HG02678 (cell line): Measurements from ENCODE around the gene ZFAND3.

Experiments used
- ATAC-seq: cut with Tn5 transposase; IDR thresholded peaks from one replicate; pipeline ENCODE4 v1.9.1; 2021; ENCODE audit warnings: mild to moderate bottlenecking, moderate library complexity; ENCODE audit not compliant: unreplicated experiment

The ZFAND3 gene, protein sequence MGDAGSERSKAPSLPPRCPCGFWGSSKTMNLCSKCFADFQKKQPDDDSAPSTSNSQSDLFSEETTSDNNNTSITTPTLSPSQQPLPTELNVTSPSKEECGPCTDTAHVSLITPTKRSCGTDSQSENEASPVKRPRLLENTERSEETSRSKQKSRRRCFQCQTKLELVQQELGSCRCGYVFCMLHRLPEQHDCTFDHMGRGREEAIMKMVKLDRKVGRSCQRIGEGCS

DNA sequence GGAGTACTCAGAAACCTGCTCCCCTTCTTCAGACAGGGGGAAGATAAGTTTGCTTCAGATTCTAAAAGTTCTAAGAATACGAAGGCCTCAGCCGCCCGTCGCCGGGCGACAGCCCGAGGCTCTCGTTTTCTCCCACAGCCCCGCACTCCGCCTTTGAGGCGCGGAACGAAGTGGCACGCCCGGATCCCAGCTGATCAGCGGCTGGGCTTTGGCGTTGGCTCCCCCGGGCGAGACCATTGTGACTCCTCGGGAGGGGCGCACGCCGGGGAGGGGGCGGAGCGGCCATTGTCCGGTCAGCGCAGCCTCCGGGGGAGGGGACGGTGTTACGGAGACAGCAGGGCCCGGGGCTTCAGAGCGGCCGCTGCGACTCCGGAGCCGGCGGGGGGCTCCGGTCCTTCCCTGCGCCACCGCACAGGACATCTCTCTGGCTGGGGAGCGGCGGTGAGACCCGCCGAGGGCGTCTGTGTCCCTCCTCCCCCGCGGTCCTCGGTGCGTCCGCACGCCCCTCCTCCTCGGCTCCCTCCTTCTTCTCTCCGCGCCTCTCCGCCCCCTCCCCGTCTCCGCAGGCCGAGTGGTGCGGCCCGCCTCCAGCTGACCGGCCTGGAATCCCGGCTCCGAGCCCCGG lies at the start of gene ZFAND3:
Gene ZFAND3, plus strand, starts transcription at position 551 of the 625 bp plus-strand sequence. CDS start 219 bp downstream, outside the sequence.
- ATAC-seq: peak; percentile 81

DNA sequence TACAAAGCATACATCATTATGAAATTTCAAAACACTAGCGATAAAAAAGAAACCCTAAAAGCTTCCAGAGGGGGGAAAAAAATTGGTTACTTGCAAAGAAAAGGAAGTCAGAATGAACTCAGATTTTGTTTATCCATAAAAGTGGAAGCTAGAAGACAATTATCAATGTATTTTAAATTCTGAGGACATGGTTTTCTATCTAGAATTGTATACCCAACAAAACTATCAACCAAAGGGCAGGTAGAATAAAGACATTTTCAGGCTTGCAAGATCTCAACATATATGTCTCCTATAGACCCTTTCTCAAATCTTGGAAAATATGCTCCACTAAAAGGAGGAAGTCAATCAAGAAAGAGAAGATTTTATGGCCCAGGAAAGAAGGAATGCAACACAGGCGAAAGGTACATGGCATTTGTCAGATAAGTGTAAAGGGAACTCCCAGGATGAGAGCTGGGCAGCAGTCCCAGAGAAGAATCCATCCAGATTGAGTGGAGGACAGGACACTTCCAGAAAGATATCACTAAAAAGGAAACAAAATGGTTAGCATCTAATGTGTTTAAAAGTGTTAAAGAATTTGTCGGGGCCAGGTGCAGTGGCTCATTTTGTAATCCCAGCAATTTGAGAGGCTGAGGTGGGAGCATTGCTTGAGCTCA lies 45.4 kb upstream of the ZFAND3 start:
- no peak for ATAC-seq

DNA sequence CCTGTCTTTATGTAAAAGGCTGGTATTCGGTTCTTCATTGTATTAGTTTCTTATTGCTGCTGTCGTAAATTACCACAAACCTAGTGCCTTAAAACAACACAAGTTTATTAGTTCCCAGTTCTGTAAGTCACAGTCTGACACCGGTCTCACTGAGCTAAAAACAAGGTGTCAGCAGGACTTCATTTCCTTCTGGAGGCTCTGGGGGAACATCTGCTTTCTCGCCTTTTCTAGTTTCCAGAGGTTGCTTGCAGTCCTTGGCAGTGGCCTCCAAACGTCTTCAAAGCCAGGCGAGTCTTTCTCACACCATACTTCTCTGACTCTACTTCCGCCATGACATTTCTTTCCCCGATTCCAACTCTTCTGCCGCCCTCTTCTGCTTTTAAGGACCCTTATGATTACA lies 43.0 kb upstream of the ZFAND3 start:
- no peak for ATAC-seq

DNA sequence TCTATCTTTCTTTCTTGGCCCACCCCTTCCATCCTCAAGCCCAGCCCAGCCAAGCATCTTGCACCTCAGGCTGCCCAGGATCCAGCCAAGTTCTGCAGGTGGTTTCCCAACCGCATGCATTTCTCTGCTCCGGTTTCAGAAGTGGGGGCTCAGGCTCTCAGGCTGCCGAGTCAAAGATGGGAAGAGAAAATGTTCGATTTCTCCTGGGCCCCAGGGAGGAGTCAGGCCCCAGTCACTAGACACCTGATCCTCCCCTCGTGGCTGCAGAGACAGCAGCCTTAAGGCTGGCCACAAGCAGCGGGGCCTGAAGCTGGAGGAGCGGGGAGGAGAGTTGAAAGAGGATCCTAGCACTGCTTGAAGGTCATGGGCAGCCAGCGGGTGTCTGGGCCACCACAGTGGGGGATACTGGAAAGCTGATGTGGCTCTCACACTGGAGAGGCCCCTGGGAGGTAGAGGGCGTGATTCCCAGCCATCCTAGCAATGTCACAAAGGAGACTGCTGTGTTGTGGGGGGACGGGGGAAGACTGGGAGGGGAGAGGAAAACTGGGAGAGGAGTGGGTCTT lies 42.2 kb upstream of the ZFAND3 start:
- ATAC-seq: peak; percentile 56

DNA sequence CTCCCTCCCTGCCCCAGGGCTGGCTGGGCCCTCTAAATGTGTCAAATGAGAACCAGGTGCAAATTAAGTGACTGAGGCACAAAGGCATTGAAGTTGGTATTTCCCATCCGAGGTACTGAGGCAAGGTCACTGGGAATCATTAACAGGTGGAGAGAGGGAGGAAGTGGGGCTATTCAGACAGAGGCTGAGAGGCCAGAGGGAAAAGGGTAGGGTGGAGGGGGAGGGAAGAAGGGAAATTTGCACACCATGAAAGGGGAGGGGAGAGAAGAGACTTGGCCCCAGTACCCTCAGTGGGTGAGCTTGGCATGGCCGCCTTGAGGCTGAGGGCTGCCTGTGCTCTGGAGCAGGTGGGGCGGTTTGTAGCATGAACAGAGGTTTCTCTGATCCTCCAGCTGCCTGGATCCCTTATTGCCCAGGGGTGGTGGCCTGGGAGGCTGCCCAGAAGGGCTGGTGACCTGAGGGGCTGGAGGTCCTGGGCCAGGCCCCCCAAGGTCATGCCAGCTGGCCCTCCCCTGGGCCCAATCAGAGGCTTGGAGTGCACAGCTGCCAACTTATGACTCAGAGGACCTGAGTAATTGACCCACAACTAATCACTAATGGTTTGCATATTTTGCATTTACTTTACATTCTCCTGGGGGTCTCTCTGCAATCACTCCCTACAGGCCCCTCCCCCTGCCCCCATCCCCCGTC lies 40.3 kb upstream of the ZFAND3 start:
- no peak for ATAC-seq

DNA sequence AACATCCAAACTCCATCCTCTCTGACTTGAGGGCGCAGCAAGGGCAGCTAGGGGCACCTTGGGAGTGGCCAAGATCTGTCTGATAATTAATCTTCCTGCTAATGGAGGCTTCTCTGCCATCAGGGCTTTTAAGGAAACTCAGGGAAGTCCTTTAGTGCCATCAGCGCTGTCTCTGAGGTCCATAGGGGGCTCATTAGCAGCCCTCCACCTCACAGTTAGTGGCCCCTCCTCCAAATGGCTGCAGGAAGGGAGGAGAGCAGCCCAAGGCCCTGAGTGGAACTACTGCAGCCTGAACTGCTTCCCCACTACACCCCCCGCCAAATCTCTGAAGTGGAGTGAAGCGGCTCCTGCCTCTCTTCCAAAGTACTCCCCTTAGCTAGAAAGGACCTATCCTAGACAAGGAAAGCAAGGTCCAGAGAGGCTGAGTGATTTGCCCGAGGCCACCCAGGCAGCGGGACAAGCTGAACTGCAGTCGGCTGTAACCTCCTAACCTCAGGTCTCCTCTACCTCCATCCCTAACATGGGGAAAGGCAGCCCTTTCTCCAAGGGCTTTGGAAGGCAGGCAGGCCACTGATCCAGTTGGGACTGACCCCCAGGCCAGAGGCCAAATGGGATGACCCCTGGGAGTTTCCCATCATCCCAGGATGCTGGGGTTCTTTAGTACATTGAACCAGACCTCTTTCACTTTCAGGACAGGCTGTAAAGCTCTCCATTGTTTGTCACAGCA lies 39.5 kb upstream of the ZFAND3 start:
- ATAC-seq: no peak

DNA sequence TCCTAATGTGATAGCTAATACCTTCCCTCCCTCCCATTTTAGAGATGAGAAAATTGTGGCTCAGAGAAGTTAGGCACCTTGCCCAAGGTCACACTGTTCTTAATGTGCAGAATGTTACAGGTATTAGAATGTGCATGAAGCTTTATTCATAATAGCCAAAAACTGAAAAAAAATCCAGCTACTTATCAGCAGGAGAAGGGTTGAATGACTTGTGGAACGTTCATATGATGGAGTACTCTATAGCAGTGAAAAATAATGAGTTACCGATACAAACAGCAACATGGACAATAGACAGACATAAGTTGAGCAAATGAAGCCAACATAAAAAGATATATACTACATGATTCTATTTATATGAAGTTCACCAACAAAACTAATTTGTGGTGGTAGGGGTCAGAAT lies 37.7 kb upstream of the ZFAND3 start:
- ATAC-seq: no peak

DNA sequence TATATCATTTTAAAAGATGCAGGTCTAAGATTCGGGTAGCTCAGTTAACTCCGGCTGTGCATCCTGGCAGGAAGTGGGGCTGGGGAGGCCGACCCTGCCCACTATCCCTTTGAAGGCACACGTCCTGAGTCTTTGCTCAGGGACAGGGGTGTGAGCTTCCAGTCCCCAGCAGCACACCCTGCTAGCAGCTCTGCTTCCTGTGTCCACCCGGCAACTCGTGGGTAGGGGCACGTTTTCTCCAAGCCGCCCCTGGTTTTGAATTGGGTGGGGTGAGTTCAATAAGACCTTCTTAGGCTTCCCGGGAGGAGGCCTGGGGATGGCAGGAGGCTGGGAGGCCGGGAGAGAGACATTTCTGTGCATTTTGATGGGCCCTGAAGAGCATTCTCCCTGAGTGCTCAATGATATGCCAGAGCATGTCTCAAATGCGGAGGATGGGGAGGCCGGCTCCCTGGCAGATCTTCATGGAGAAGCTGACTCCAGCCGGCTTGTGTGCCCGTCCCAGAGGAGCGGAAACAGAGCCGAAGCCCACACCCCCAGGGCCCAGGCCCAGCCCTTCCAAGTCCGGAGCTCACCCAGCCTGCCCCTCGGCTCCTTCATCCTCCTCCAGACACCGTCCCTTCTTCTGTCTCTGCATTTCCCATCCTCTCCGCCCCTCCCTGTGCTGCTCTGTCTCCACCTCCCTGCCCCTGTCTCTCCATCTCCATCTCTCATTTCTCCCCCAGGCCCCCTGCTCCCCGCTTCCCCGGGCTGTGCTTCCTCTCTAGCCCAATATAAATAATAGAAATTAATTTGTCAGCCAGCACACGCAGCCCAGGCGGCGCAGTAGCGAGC lies 36.3 kb upstream of the ZFAND3 start:
- ATAC-seq: peak; percentile 35

DNA sequence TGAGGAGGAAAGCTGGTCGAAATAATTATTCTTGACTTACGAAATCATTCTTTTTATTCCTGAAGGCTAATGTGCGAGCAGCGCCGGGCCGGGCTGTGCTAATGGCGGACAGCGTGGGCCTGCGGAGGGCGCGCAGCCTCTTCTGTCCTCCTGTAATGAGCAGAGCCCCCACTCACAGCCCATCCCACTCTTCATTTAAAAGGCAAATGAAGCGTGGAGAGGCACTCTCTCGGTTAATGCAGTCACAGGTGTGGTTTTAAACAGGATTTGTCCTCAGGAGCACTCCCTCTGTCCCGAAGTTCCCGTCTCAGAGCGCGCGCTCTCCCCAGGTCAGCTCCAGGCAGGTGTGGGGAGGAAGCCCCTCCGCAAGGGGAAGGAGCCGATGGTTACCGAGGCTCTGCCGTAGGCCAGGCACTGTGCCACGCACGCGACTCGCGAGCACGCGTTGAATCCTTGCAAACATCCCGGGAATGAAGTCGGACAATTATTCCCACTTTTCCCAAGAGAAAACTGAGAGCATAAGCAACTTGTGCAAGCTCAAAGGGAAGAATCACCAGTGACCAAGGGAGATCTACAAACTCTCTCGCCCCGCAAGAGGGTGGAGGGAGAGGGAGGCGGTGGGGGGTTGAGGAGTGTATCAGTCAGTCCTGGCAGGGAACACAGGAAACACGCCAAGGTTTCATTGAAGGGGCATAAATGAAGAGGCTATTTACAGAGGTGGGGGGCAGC lies 35.5 kb upstream of the ZFAND3 start:
- peak; percentile 50 for ATAC-seq

DNA sequence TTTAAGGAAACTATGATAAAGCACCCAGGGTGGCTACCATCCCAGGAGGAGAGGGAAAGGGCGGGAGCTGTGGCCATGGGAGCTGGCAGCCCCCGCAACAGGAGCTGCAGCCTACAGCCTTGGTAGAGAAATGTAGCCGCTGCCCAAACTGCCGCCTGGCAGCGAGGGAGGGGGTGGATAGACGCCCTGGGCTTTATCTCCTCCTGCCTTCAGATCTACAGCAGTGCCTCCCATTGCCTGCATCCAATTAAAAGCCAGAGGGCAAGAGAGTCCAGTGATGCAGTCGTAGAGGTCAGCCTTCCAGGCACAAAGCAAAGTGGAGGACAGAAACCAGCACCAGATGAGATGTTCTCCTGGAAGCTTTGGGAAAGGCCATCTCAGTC lies 35.0 kb upstream of the ZFAND3 start:
- ATAC-seq: no peak

DNA sequence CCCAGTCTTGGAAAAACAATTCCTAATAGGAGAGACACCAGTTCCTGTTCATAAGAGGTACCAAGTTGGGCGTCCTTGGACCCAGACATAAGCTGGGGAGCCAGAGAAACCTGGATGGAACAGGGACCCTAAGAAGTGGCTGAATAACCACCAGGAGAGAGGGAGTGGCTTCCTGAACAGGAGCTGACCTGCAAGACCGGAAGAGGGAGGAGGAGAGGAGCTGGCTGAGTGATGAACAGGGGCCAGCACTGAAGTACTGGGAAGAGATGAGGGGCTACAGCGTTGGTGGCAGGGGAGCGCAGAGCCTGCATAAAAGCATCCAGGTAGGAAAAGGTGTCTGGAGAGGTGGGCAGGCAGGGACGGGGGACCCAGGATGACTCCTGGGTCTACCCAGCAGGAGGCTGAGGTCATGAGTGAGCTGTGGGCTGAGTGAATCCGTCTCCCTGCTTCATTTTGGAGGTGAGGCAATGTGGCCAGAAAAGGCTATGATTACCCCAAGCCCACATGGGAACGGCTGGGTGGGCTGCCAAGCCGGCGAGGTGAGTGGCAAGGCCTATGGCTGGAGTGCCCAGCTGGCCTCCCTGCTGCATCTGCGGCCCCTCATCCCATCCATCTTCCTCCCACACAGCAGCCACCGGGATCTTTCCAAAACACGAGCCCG lies 34.4 kb upstream of the ZFAND3 start:
- no peak for ATAC-seq

DNA sequence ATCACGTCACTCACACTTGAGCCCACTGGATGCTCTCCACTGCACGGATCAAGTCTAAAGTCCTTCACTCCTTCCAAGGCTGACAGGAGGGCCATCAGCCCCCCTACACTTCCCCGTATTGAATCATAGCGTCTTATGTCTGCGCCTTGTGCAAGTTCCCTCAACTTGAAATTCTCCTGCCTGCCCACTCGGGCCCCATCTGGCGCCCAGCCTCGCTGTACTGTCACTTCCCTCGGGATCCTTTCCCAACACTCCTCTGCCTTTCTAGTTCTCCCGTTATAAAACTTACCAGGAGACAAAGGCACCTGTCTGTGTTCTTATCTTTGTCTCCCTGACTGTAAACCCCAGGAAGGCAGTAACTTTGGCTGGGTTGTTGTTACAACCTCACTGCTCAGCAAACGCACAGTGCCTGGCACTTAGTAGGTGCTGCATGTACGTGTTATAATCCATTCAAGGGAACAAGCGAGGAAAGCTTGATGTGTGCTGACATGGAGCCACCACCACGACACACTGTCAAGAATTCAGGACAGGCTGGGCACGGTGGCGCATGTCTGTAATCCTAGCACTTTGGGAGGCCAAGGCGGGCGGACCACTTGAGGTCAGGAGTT lies 33.8 kb upstream of the ZFAND3 start:
- no peak for ATAC-seq

DNA sequence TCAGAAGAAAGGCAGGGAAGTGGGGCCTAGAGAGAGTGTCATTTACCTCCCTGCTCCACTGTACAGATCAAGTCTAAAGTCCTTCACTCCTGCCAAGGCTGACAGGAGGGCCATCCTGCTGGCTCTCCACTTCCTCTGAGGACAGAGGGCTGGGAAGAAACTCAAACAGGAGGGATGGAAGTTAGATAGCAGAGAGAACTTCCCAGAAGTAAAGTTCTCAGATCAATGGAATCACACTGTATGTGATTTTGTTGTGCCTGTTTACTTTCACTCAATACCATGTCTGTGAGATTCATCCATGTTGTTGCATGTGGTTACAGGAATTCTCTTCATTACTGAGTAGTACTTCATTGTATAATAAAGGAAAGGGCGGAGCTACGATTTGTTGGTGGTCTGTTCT lies 32.3 kb upstream of the ZFAND3 start:
- ATAC-seq: no peak

DNA sequence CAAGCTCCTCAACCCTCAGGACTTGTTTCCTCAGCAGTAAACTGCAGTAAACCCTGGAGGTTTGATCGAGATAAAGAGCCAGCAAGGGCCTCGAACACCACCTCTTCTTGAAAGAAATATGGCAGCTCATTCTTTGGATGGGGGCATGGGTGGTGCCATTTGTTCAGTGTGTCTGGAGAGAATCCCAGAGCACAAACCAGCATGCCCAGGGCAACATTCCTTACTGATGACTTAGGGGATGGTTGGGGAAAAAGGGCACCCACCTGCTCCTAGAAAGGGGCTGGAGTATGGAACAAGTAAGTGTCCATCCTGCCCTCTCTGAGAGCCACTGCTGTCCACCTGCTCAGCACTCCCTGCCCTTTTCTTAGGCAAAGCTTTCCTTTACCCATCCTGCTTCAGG lies 31.3 kb upstream of the ZFAND3 start:
- ATAC-seq: no peak

DNA sequence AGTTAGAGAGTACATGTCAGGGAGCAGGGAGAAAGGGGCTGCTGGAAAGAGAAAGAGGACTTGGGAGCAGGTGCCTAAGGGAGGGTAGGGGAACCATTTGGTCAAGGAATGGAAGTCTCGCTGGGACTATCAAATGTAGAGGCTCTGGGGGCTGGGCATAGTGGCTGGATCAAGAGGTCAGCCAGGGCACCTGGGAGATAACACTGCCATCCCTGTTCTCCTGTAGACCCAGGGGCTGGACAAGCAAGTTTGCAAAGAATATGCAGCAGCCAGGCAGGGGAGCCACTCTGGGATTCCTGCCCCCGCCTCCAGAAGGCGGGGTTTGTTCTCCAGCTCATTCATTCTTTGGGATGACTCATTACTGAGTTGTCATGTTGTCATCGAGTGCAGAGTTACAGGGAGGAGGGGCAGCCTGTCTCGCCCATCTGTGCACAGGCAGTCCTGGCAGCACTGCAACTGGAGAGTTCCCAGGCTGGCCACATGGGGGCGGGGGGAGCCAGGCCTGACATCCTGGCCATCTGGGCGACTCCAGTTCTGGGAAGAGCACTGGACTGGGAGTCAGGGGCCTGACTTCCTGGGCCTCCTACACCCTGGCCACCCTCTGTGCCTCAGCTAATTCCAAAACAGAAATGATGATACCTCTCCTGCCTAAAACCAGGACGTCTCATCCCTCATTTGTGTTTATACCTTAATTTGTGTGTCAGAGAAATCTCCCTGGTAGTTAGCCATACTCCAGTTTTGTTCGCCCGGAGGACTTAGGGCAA lies 28.2 kb upstream of the ZFAND3 start:
- peak; percentile 92 for ATAC-seq

DNA sequence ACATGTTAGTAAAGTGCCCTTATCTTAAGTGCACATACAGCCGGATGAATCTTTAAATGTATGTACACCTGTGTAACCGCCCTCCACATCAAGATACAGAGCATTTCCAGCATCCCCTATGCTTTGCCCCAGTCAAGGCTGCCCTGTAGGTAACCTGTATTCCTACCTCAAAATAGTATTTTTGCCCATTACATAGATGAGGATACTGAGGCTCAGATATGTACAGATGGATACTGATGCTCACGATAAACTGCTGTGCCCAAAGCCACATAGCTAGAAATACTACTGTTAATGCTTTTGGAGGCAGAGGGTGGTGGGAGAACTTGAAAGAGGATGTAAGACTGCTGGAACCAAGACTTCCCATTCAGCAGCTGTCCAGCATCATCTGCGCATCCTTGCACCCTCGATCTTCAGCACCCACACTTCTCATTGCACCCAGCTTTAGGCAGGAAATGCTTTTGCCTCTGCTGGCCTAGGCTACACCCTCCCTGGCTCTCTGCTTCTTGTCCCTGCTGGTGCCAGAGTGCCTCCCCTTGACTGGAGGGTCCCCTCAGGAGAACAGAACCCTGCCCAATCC lies 27.0 kb upstream of the ZFAND3 start:
- no peak for ATAC-seq

DNA sequence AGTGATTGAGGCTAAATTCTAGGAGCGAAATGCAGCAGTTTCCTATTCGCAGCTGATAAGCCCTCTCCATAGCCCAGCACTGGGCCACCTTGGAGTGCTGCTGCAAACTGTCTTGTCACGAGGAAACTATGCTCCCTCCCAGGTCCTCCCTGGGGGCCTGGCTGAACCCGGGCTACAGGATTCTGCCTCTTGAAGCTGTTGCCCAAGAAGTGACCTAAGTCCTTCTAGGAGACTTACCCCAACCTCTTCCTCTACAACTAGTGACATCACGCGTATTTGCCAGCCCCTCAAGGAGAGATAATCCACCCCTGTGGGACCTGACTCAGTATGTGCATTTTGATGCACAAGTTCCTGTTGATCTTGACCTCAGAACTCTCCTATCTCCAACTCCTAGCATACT lies 26.5 kb upstream of the ZFAND3 start:
- ATAC-seq: no peak
